CD8-positive, alpha-beta memory T cell (primary cell): Measurements from ENCODE around the gene ARHGEF11. TPM values are rescaled to one million over a fixed set of nuclear protein-coding genes. Genes with fewer than 3 reads are reported as not detected.
"Not testable (repeated sequence)": the region's sequence is repeated elsewhere in the genome, so short reads cannot be mapped to it uniquely, and the experiment has no call there.

ENCODE experiments used
- CTCF ChIA-PET: fragments of 350-600 bp; sonication (Branson Sonifier 250); formaldehyde crosslinking; loops from one replicate; lab custom pipeline; 2021; ENCODE audit warnings: antibody characterized with exemption; lab: Charles Lee
- POLR2A ChIA-PET: fragments of 350-600 bp; sonication (Branson Sonifier 250); formaldehyde crosslinking; loops from one replicate; lab custom pipeline; 2021; ENCODE audit warnings: antibody characterized with exemption; lab: Charles Lee
- DNase-seq, 5 donors: peaks; one replicate each; pipeline versions ENCODE4 v3.0.0 to v3.0.0-alpha.2; 2020 to 2022; ENCODE audit warnings: mixed read lengths in 1 of 5
- H3K27ac ChIP-seq: one replicate; pipeline ENCODE4 v1.7.0; 2013; ENCODE audit warnings: low read depth, mild to moderate bottlenecking, low read length, moderate library complexity
- H3K27me3 ChIP-seq: 2 replicates; pipeline ENCODE4 v1.7.0; 2013; ENCODE audit warnings: low read length, mild to moderate bottlenecking; ENCODE audit not compliant: insufficient read depth, poor library complexity, severe bottlenecking
- H3K36me3 ChIP-seq: 2 replicates; pipeline ENCODE4 v1.7.0; 2013; ENCODE audit warnings: mild to moderate bottlenecking, low read length, moderate library complexity; ENCODE audit not compliant: insufficient read depth
- H3K4me1 ChIP-seq: 2 replicates; pipeline ENCODE4 v1.7.0; 2013; ENCODE audit warnings: mild to moderate bottlenecking, low read length, moderate library complexity; ENCODE audit not compliant: insufficient read depth
- H3K4me3 ChIP-seq: 2 replicates; pipeline ENCODE4 v1.7.0; 2013; ENCODE audit warnings: mild to moderate bottlenecking, low read length
- H3K9me3 ChIP-seq: 2 replicates; pipeline ENCODE4 v1.7.0; 2013; ENCODE audit warnings: mild to moderate bottlenecking, low read length
- H3K27ac Mint-ChIP-seq, 8 donors: one replicate each; pipeline ENCODE4 v1.8.0; 2020 to 2021; ENCODE audit warnings: mixed read lengths in 8 of 8, mild to moderate bottlenecking in 6 of 8, inconsistent platforms in 3 of 8, moderate library complexity in 3 of 8
- H3K27me3 Mint-ChIP-seq, 2 donors: one replicate each; pipeline ENCODE4 v1.8.0; 2020 to 2021; ENCODE audit warnings: mixed read lengths in 2 of 2, mild to moderate bottlenecking in 1 of 2, moderate library complexity in 1 of 2
- H3K36me3 Mint-ChIP-seq, 3 donors: one replicate each; pipeline ENCODE4 v1.8.0; 2020 to 2021; ENCODE audit warnings: mixed read lengths in 3 of 3, inconsistent platforms in 1 of 3, mild to moderate bottlenecking in 1 of 3
- H3K4me1 Mint-ChIP-seq, 3 donors: one replicate each; pipeline ENCODE4 v1.8.0; 2020 to 2021; ENCODE audit warnings: mixed read lengths in 3 of 3, inconsistent platforms in 1 of 3, mild to moderate bottlenecking in 1 of 3
- H3K4me3 Mint-ChIP-seq, 7 donors: one replicate each; pipeline ENCODE4 v1.8.0; 2020 to 2021; ENCODE audit warnings: mixed read lengths in 7 of 7, mild to moderate bottlenecking in 6 of 7, moderate library complexity in 4 of 7, inconsistent platforms in 2 of 7
- H3K9me3 Mint-ChIP-seq, 5 donors: one replicate each; pipeline ENCODE4 v1.8.0; 2020 to 2022; ENCODE audit warnings: mixed read lengths in 5 of 5, mild to moderate bottlenecking in 3 of 5, moderate library complexity in 2 of 5, inconsistent platforms in 1 of 5
- polyA plus RNA-seq: library from polyadenylated mRNA; unstranded; fragments of 300-500 nt; fragmentation: Illumina TruSeq; gene quantifications from one replicate; pipeline ENCODE4 v1.2.3, GENCODE V29; 2021
- total RNA-seq, 2 experiments: library from RNA; stranded (reverse); gene quantifications; one replicate each; pipeline ENCODE4 v1.2.3, GENCODE V29; 2021

The ARHGEF11 gene
- total and polyA plus RNA-seq, 3 experiments from 2014 or later: 2.1 to 4.0 (median 3.0) TPM

GRCh38 chr1:157077394-157077793 is 31.9 kb upstream of the ARHGEF11 start:
- Histone ChIP-seq H3K36me3 (no peaks in the 10 kb centered on the region), H3K27ac (no peak overlapping the region), H3K4me1 (no peaks in the 10 kb centered on the region), H3K4me3 (no peak overlapping the region), H3K27me3 (no peaks in the 10 kb centered on the region), H3K9me3 (no peaks in the 10 kb centered on the region)
- Mint-ChIP-seq H3K4me1 (peaks cover 0 to 4% (median 0%) of the 10 kb centered on the region in 3 donors), H3K4me3 (no peak overlapping the region), H3K36me3 (no peaks in the 10 kb centered on the region), H3K27me3 (peaks cover 18 to 25% of the 10 kb centered on the region in 2 donors), H3K9me3 (no peaks in the 10 kb centered on the region), H3K27ac (no peak overlapping the region)
- no peak for DNase-seq
- POLR2A ChIA-PET: no interaction called here
- CTCF ChIA-PET: no interaction called here

- H3K36me3 ChIP-seq: no peaks in the 10 kb centered on the region
- no peaks in the 10 kb centered on the region for H3K9me3 ChIP-seq
- H3K4me3 Mint-ChIP-seq: no peak overlapping the region
- H3K27ac Mint-ChIP-seq: no peak overlapping the region
- no peaks in the 10 kb centered on the region for H3K27me3 ChIP-seq
- no peak overlapping the region for H3K4me3 ChIP-seq
- POLR2A ChIA-PET: no interaction called here
- H3K36me3 Mint-ChIP-seq: no peaks in the 10 kb centered on the region
- H3K27me3 Mint-ChIP-seq: peaks cover 17 to 20% of the 10 kb centered on the region in 2 donors
- H3K4me1 ChIP-seq: no peaks in the 10 kb centered on the region
- no peak overlapping the region for H3K27ac ChIP-seq
- CTCF ChIA-PET: interaction anchor here (1.0 to 2.0 kb wide), 4 partner anchors 16 to 182 kb away, joined by 3 to 11 read pairs (median 4); no protein-coding TSS in a partner anchor
- peaks cover 0 to 4% (median 0%) of the 10 kb centered on the region in 3 donors for H3K4me1 Mint-ChIP-seq
- DNase-seq: peak in 1 of 5 donors; percentile 19
- no peaks in the 10 kb centered on the region for H3K9me3 Mint-ChIP-seq
These were observed 28.6 kb upstream of the ARHGEF11 start for GRCh38 chr1:157073944-157074685.

GRCh38 chr1:157069601-157070000 is 24.1 kb upstream of the ARHGEF11 start:
- POLR2A ChIA-PET: no interaction called here
- Mint-ChIP-seq H3K36me3 (peaks cover 0 to 2% (median 0%) of the 10 kb centered on the region in 3 donors), H3K9me3 (no peaks in the 10 kb centered on the region), H3K4me1 (peaks cover 0 to 4% (median 0%) of the 10 kb centered on the region in 3 donors), H3K4me3 (no peak overlapping the region), H3K27ac (no peak overlapping the region), H3K27me3 (peaks cover 27 to 32% of the 10 kb centered on the region in 2 donors)
- Histone ChIP-seq H3K4me1 (no peaks in the 10 kb centered on the region), H3K36me3 (no peaks in the 10 kb centered on the region), H3K27me3 (no peaks in the 10 kb centered on the region), H3K4me3 (no peak overlapping the region), H3K9me3 (no peaks in the 10 kb centered on the region), H3K27ac (no peak overlapping the region)
- no peak for DNase-seq
- CTCF ChIA-PET: interaction anchor here (1.1 kb wide), 1 partner anchor 21 kb away, joined by 3 read pairs; no protein-coding TSS in a partner anchor

GRCh38 chr1:157059241-157059640 is 13.7 kb upstream of the ARHGEF11 start:
- H3K36me3 Mint-ChIP-seq, POLR2A ChIA-PET, CTCF ChIA-PET, H3K4me1 Mint-ChIP-seq, H3K9me3 ChIP-seq, H3K4me3 Mint-ChIP-seq, H3K4me3 ChIP-seq, H3K4me1 ChIP-seq, DNase-seq, H3K36me3 ChIP-seq, H3K27ac Mint-ChIP-seq, H3K27ac ChIP-seq, H3K27me3 ChIP-seq: not testable (repeated sequence)
- Mint-ChIP-seq H3K9me3 (peaks cover 4 to 16% (median 12%) of the 10 kb centered on the region in 5 donors), H3K27me3 (peaks cover 30 to 70% of the 10 kb centered on the region in 2 donors)

- no peak overlapping the region for H3K27ac ChIP-seq
- no peaks in the 10 kb centered on the region for H3K9me3 ChIP-seq
- H3K4me1 Mint-ChIP-seq: no peaks in the 10 kb centered on the region
- H3K27me3 Mint-ChIP-seq: peaks cover 40 to 71% of the 10 kb centered on the region in 2 donors
- no peak overlapping the region for H3K4me3 ChIP-seq
- no peak for DNase-seq
- H3K27me3 ChIP-seq: no peaks in the 10 kb centered on the region
- POLR2A ChIA-PET: no interaction called here
- no peaks in the 10 kb centered on the region for H3K36me3 ChIP-seq
- H3K9me3 Mint-ChIP-seq: peaks cover 12 to 24% (median 13%) of the 10 kb centered on the region in 5 donors
- H3K27ac Mint-ChIP-seq: no peak overlapping the region
- H3K4me1 ChIP-seq: no peaks in the 10 kb centered on the region
- CTCF ChIA-PET: no interaction called here
- H3K36me3 Mint-ChIP-seq: peaks cover 0 to 7% (median 2%) of the 10 kb centered on the region in 3 donors
- no peak overlapping the region for H3K4me3 Mint-ChIP-seq
These were observed 10.7 kb upstream of the ARHGEF11 start for GRCh38 chr1:157056269-157056668.

DNA sequence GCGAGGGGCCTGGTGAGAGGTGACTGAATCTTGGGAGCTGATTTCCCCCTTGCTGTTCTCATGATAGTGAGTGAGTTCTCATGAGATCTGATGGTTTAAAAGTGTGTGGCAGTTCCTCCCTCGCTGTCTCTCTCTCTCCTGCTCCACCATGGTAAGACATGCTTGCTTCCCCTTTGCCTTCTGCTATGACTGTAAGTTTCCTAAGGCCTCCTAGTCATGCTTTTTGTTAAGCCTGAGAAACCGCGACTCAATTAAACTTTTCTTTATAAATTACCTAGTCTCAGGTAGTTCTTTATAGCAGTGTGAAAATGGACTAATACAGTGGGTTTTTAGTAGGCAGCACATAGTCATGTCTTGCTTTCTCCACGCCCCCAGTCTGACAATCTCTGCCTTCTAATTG is 10.2 kb upstream of the ARHGEF11 start:
- peaks cover 40 to 71% of the 10 kb centered on the region in 2 donors for H3K27me3 Mint-ChIP-seq

GRCh38 chr1:157050836-157051235 is 5.3 kb upstream of the ARHGEF11 start:
- ChIA-PET POLR2A (no interaction called here), CTCF (no interaction called here)
- DNase-seq: no peak
- no peak overlapping the region for H3K4me3 ChIP-seq
- peaks cover 54 to 72% of the 10 kb centered on the region in 2 donors for H3K27me3 Mint-ChIP-seq
- no peaks in the 10 kb centered on the region for H3K9me3 ChIP-seq
- no peak overlapping the region for H3K27ac Mint-ChIP-seq
- H3K4me1 ChIP-seq: peaks cover 4% of the 10 kb centered on the region
- no peaks in the 10 kb centered on the region for H3K36me3 ChIP-seq
- peaks cover 15% of the 10 kb centered on the region for H3K27me3 ChIP-seq
- H3K9me3 Mint-ChIP-seq: peaks cover 14 to 23% (median 17%) of the 10 kb centered on the region in 5 donors
- peaks cover 1 to 10% (median 4%) of the 10 kb centered on the region in 3 donors for H3K36me3 Mint-ChIP-seq
- H3K4me3 Mint-ChIP-seq: no peak overlapping the region
- H3K4me1 Mint-ChIP-seq: peaks cover 6 to 10% (median 9%) of the 10 kb centered on the region in 3 donors
- H3K27ac ChIP-seq: no peak overlapping the region

More for the DNA sequence above, 10.2 kb upstream of the ARHGEF11 start:
- H3K4me1 Mint-ChIP-seq, H3K27me3 ChIP-seq, H3K4me3 ChIP-seq, H3K36me3 Mint-ChIP-seq, DNase-seq, H3K36me3 ChIP-seq, H3K27ac ChIP-seq, CTCF ChIA-PET, H3K9me3 ChIP-seq, H3K4me1 ChIP-seq, POLR2A ChIA-PET: not testable (repeated sequence)
- Mint-ChIP-seq H3K9me3 (peaks cover 13 to 20% (median 15%) of the 10 kb centered on the region in 5 donors), H3K27ac (peak overlapping the region in 1 of 8 donors; percentile 62), H3K4me3 (peak overlapping the region in 1 of 7 donors; percentile 28)

DNA sequence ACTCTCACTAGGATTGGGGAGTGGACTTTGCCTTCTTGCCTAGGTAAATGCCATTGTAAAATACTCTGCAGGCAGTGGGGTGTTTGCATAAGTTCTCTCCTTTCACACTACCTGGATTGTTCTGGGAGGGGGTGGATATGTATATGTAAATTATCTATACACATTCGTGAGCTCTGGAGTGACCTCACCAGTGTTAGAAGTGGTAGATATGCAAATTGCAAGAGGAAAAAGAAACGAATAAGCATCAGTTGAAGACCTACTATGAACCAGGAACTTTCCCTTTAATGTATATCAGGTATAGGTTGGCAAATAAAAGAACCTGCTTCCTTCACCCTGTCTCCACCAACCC is 1.5 kb upstream of the ARHGEF11 start:
- H3K36me3 Mint-ChIP-seq: peaks cover 1 to 6% (median 2%) of the 10 kb centered on the region in 3 donors
- no peak for DNase-seq
- no peak overlapping the region for H3K4me3 ChIP-seq
- peaks cover 24% of the 10 kb centered on the region for H3K27me3 ChIP-seq
- H3K27ac ChIP-seq: no peak overlapping the region
- peaks cover 52 to 87% of the 10 kb centered on the region in 2 donors for H3K27me3 Mint-ChIP-seq
- peaks cover 8 to 13% (median 12%) of the 10 kb centered on the region in 5 donors for H3K9me3 Mint-ChIP-seq
- ChIA-PET CTCF (no interaction called here), POLR2A (no interaction called here)
- peaks cover 4% of the 10 kb centered on the region for H3K4me1 ChIP-seq
- peak overlapping the region in 1 of 8 donors; percentile 2 for H3K27ac Mint-ChIP-seq
- H3K4me3 Mint-ChIP-seq: peak overlapping the region; percentile 3 to 67 (median 40)
- H3K9me3 ChIP-seq: no peaks in the 10 kb centered on the region
- no peaks in the 10 kb centered on the region for H3K36me3 ChIP-seq
- peaks cover 9 to 16% (median 13%) of the 10 kb centered on the region in 3 donors for H3K4me1 Mint-ChIP-seq
